ENCODE results near the gene CENPM.
A peak's percentile ranks its signal among the peaks of the same experiment; 100 is the strongest.
"Not testable (repeated sequence)": the region's sequence is repeated elsewhere in the genome, so short reads cannot be mapped to it uniquely, and the experiment has no call there.

CENPM gene

DNA sequence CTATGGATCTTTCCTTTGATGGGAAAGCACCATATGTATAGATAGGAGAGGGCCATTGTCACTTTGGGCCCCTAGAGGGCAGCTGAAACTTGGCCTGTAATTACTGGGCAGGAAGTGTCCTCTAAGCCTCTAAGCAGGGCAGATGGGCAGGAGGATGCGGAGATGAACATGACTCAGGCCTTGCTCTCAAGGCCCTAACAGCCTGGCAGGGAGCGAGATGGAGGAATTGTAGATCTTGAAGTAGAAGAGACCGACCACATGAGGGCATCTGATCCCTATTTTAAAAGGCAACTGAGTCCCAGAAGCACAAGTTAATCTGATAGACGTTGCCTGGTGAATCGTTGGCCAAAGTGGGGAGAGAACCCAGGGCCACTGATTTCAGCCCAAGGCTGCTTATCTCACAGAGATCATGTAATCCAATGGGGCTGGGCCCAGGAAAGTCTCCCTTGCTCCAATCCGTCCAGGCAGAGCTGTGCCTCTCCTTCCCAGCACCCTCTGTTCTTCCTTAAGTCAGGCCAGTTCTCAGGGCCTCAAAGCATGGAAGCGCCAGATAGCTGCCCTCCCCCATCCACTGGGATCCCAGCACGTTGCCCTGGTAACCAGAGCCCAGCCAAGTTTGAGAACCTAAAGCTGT lies 19.8 kb upstream of the CENPM start:
- DNase-seq (ENCODE audit: extremely low read depth in 1 of 2, low read depth in 1 of 2): no peak

- DNase-seq (ENCODE audit: extremely low read depth in 1 of 2, low read depth in 1 of 2): no peak
Measured at GRCh38 chr22:41966225-41966606, 19.3 kb upstream of the CENPM start.

DNA sequence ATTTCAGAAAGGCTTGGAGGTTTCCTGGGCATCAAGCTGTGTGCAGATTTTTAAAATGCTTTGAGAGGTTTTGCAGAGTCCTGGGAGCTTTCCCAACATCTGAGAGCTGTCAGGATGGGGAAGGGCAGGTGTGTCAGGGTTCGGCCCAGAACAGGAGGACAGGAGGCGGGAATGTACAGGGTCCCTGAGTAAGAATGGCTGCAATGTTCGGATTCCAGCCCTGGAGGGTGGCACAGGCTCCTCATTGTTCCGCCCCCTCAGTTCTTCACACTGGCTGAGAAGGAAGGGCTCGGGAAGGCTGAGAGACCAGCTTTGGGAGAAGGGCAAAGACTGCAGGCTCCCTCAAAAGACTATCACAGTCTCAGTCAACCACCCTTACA lies 17.1 kb upstream of the CENPM start:
- no peak for DNase-seq (ENCODE audit: extremely low read depth in 1 of 2, low read depth in 1 of 2)

DNA sequence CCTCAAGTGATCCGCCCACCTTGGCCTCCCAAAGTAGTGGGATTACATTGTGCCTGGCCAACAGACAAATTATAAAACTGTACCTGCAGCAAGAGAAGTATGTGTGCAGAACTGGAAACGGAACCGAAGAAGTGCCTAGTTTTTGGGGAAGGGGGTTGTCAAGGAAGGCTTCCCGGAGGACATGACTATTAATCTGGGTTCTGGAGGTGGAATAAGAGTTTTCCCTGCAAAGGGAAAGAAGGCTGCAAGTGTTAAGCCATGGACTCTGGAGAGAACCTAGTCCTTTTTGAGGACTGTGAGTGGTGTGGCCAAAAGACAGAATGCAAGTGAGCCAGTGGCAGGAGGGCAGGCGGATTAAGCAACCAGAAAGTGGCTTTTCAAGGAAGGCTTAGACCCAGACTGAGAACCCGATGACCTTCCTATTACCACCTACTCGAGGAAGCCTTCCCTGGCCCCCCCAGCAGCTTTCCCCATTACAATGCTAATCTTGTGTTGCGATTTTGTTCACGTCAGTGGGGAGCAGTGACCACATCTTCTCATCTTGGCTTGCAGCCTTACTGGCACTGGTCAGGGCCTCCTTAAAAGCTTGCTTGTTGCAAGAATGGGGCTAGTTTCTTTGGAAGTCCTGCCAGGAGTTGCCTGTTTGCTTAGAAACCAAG lies 16.6 kb upstream of the CENPM start:
- DNase-seq (ENCODE audit: extremely low read depth in 1 of 2, low read depth in 1 of 2): no peak

DNA sequence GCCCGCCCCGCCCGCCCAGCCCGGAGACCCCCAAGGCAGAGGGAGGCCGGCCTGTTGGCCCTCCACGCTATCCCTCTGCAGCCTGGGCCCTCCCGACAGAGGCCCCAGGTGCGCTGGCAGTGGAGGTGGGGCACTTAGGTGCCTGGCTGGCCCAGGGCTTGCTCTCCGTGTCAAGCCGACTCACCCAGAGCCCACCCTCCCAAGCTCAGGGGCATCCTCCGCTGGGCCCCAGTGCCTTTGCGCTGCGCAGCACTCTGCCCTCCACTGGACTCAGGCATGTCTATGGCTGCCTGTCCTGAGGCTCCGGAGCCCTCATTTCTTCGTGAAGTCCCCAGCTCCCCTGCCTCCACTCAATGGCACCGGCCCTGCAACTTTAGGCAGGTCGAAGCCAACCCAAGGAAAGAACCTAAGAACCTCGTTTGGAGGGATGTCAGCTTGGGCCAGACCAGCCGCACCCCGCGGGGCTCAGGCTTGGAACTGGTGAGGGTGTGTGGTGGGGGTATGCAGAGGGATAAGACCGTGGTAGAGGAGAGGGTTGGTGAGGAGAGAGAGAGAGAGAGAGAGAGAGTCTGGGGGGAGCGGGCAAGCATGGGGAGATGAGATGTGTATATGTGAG lies 11.1 kb upstream of the CENPM start:
- no peak for DNase-seq (ENCODE audit: extremely low read depth in 1 of 2, low read depth in 1 of 2)

DNA sequence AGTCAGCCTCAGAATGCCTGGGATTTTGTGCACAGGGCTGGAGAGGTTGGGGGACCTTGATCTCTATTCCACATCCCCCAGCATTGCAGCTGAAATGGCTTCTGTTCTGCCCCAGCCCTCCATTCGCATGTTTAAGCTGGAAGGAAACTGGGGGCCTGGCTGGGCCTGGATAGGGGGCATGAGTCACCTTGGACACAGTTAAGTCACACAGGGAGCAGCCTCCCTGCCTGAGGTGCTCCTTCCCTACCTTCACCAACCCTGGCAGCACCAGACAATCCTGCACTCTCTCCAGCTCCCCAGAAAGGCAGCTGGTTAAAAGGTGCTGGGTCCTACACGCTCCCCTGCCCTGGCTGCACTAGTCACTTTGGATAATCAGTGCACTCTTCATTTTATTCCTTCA lies 5.8 kb upstream of the CENPM start:
- DNase-seq (ENCODE audit: extremely low read depth in 1 of 2, low read depth in 1 of 2): no peak

DNA sequence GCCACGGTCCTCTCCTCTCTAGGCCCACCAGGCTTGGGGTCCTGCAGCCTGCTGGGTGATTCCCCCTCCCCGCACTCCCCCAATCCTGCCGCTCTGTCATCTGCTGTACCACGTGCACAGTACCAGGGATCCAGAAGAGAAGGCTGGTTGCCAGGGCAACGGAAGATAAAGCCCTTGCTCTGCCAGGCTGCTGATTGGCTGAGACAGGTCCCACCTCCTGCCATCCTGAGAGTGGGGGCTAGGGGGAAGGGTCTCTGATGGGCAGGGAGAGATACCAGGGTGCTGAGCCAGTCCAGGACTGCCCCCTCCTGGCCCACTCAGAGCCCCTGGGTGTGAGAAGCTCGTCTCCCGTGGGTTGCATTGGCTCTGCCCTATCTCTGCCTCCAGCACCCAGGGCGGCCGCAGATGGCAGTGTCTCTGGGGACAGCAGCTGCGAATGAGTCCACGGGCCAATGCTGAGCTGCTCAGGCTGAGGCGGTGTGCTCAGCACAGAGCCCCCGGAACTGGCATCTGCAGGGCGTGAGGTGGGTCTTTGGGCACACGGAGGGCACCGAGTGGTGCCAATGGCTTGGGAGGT lies 5.0 kb upstream of the CENPM start, which contains the start of gene SMIM45:
SMIM45 (plus strand) TSS at position 253 of the 577 bp plus-strand sequence.
- no peak for DNase-seq (ENCODE audit: extremely low read depth in 1 of 2, low read depth in 1 of 2)

DNA sequence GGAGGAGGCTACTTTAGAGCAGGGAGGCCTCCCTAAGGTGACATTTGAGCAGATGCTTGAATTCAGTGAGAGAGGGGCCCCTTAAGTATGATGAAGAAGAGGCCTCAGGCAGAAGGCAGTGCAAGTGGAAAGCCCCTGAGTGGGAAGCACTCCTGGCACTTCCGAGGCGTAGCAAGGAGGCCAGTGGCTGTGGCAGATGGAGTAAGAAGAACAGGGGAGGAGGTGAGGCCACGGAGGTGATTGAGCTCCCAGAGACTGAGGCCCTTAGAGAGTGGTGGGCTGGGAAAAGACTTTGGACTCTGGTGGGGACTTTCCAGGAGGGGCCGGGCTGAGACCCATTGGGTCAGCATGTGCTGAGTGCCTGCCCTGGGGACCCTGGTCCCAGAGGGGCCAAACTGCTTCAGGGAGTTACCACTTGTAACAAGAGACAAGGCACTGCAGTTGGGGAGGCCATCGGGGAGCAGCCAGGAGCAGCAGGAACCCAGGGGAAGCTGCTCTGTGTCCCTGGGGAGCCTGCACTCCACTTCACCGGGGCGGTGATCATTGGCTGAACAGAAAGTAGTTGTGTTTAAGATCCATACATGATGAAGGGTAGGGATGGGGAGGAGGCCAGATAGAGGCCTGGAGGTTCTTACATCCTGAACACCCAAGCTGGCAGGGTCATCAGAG lies 2.5 kb upstream of the CENPM start:
- no peak for DNase-seq (ENCODE audit: extremely low read depth in 1 of 2, low read depth in 1 of 2)

GRCh38 chr22:41948928-41949296 lies 2.0 kb upstream of the CENPM start:
- not testable (repeated sequence) for DNase-seq (ENCODE audit: extremely low read depth in 1 of 2, low read depth in 1 of 2)

- no peak for DNase-seq (ENCODE audit: extremely low read depth in 1 of 2, low read depth in 1 of 2)
Measured at GRCh38 chr22:41948142-41948541, 1.2 kb upstream of the CENPM start.

- no peak for DNase-seq (ENCODE audit: extremely low read depth in 1 of 2, low read depth in 1 of 2)
Measured at GRCh38 chr22:41947424-41948080, 600 bp upstream of the CENPM start.

DNA sequence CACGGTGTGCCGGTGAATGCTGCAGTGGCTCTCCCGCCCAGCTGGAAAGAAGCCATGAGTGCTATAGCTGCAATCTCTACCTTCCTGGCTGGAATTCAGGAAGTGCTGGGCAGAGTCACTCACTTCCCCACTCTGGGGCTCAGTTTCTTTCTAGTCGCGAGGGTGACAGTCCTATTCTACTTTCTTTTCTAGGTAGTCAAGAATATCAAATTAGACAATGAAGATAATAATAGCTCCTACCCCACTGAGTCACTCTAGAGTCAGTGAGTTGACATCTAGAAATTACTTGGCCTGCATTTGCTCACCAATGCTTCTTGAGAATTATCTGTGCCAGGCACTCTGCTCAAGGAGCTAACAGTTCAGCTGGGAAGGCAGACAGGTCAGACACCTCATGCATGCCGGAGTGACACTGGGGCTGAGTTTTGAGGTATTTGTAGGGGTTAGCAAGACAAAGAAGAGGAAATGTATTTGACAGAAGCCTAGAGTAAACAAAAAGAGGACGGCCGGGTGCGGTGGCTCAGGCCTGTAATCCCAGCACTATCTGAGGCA lies 3.2 kb downstream of the CENPM start:
- no peak for DNase-seq (ENCODE audit: extremely low read depth in 1 of 2, low read depth in 1 of 2)

GRCh38 chr22:41940832-41941765 lies 5.9 kb downstream of the CENPM start:
- peak; percentile 61 to 70 for DNase-seq (ENCODE audit: extremely low read depth in 1 of 2, low read depth in 1 of 2)

DNA sequence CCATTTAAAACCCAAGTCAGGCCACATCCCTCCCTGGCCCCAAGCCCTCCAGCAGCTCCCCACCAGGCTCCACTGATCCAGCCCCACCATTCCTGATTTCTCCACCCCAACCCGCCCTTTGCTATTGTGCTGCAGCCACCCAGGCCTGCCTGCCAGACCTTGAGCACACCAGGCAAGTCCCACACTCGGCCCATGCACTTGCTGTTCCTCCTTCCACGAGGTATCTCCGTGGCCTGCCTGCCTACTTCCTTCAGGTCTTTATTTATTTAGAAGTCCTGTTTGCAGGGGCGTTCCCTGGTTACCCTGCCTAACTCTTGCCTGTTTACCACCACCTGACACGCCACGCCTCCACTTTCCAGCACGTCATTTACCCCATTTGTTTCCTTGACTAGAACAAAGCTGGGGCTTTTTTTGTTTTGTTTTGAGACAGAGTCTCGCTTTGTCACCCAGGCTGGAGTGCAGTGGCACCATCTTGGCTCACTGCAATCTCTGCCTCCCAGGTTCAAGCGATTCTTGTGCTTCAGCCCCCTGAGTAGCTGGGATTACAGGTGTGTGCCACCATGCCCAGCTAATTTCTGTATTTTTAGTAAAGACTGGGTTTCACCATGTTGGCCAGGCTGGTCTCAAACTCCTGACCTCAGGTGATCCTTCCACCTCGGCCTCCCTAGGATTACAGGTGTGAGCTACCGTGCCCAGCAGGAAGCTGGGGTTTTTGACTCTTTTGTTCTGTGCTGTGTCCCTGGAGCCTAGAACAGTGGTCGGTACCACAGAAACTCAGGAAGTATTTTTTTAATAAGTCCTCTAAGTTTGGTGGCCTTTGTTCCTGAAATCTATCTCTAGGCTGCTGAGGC lies 6.7 kb downstream of the CENPM start:
- DNase-seq (ENCODE audit: extremely low read depth in 1 of 2, low read depth in 1 of 2): peak; percentile 72 to 97

- DNase-seq (ENCODE audit: extremely low read depth in 1 of 2, low read depth in 1 of 2): no peak
Measured at GRCh38 chr22:41936894-41937169, 10.1 kb downstream of the CENPM start.

- DNase-seq (ENCODE audit: extremely low read depth in 1 of 2, low read depth in 1 of 2): no peak
Measured at GRCh38 chr22:41935509-41935908, 11.4 kb downstream of the CENPM start.

- no peak for DNase-seq (ENCODE audit: extremely low read depth in 1 of 2, low read depth in 1 of 2)
Measured at GRCh38 chr22:41935015-41935351, 12.0 kb downstream of the CENPM start.

DNA sequence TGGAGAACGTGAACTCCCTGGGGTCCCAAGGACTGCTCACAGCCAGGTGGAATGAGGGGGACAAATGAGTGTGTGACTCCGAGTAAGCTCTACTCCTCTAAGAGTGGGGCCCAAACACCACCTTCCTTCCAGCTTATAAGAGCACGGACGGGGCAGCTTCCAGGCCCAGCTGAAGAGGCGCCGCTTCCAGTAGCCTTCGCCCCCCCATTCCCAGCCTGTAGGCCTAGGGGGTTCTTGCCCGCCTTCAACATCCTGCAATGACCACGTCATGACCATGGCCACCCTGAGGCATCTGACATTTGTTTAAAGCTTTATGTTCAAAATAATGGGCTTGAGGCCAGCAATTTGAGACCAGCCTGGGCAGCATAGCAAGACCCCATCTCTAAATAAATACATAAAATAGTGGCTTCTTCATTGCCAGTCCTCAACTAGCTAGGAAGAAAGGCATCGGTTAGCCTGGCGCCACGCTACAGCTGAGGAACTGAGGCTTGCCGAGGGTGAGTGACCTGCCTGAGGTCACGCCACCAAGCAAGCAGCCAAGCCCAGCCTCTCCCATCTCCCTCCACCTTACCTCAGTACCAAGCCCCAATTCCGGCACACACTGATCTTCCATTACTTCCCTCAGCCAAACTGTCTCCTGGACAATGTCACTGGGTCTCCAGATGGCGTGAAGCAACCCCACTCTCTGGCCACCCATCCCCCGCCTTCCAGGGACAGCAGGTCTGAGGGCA lies 12.5 kb downstream of the CENPM start:
- no peak for DNase-seq (ENCODE audit: extremely low read depth in 1 of 2, low read depth in 1 of 2)
